ENCODE measurements around the gene DCUN1D3.
"Not testable (repeated sequence)": the region's sequence is repeated elsewhere in the genome, so short reads cannot be mapped to it uniquely, and the experiment has no call there.

The DCUN1D3 gene

GRCh38 chr16:20822521-20823325 is 77.4 kb downstream of the DCUN1D3 start:
- no peak for DNase-seq (ENCODE audit: low read depth)

DNA sequence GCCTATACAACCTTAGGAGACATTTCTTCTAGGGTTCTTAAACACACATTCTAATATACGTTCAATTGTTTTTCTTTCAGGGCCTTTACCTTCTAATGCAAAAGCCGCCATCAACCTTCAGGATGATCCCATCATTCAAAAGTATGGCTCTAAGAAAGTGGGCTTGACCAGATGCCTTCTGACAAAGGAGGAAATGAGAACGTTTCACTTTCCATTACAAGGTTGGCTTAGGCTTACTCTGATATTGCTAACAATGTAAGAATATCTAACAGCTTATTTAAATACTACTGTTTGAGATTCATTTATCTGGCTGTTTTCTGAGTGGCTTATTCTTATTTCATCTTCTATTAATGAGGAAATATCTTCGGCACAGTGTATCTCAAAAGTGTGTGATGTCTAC is 78.5 kb downstream of the DCUN1D3 start:
- DNase-seq (ENCODE audit: low read depth): no peak

- no peak for DNase-seq (ENCODE audit: low read depth)
These were observed 81.1 kb downstream of the DCUN1D3 start for GRCh38 chr16:20818929-20819585.

DNA sequence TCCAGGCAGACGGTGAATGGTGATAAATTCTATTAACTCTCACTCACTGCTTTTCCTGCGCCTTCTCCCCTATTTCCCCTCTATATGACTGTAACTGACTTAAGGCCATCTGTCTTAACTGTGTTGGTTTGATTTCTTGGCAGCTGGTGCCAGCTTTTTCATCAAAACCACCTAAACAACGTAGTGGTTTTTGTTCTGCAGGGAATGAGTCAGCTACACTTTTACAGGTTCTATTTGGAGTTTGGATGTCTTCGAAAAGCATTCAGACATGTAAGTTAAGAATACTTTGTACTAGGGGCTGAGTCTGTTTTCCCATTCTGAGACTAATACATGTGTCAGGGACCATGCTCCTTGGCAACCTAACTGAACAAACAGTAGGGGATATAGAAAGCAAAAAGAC is 85.4 kb downstream of the DCUN1D3 start:
- DNase-seq (ENCODE audit: low read depth): no peak

DNA sequence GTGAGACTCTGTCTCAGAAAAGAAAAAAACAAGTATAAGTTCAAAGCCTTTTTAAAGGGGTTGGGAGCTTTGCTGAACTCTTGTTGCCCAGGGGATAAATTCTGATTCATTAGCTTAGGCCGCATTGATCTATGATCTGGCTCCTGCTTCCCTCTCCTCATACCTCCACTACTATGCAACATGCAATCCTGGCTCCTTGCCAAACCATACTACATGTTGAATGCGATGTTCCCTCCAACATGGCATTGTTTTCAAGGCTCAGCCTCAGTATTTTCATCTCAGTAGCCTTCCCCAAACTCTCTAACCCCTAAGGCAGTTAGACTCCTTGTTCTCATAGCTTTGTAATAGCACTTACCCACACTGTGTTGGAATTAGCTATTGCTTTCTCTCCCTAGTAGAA is 87.6 kb downstream of the DCUN1D3 start:
- no peak for DNase-seq (ENCODE audit: low read depth)

DNA sequence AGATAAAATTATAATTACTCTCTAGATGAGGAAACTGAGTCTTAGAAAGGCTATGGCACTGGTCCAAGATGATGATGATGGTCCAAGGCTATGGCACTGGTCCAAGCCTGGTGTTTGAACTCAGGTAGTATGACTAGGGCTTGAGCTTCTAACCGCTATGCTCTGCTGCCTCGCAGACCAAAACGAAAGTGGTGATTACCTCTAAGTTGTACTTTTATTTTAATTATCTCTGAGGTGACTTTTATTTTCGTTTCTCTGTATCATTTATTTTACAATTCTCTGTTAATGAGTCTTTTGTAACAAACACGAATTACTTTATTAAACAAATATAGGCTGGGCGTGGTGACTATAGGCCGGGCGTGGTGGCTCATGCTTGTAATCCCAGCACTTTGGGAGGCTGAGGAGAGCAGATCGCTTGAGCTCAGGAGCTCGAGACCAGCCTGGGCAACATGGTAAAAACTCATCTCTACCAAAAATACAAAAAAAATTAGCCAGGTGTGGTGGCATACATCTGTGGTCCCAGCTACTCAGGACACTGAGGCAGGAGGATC is 88.2 kb downstream of the DCUN1D3 start:
- no peak for DNase-seq (ENCODE audit: low read depth)

GRCh38 chr16:20807862-20808261 is 92.3 kb downstream of the DCUN1D3 start:
- no peak for DNase-seq (ENCODE audit: low read depth)

- DNase-seq (ENCODE audit: low read depth): peak; percentile 55
These were observed 93.7 kb downstream of the DCUN1D3 start, which contains the start of the genes ERI2 and REXO5 for GRCh38 chr16:20806168-20807050. TSS of gene ERI2 (minus strand) at chr16:20806472. CDS start at chr16:20806430, 42 bp downstream. TSS of gene REXO5 (plus strand) at chr16:20806527. CDS start at chr16:20806954, 427 bp downstream.

DNA sequence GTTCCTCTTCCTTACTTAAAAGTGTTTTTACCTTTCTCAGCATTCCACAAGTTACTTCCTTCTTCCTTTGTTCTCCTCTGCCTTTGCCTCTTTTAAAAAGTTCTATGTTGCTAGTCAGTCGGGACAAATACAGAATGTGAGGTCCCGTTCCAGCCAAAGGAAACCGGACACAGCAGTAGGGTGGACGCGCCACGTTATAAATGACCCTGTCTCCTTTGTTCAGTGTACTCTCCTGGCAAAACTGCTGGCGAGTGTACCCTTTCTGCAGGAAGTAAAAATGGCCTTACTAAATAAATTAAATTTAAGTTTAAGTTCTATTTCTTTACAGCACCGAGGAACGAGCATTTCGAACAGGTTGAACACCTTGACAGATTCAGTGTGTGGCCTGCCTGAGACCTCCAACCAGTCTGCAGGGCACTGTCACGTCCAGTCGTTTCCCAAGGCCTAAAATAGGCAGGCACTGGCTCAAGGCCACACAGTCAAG is 94.4 kb downstream of the DCUN1D3 start:
- not testable (repeated sequence) for DNase-seq (ENCODE audit: low read depth)

Measured in stimulated activated CD8-positive, alpha-beta memory T cell treated with anti-CD3 and anti-CD28 coated beads, Interleukin-7, amount 100 ng/mL, for 24 hours (primary cell).